ENCODE measurements around the gene RDH16.

DNA sequence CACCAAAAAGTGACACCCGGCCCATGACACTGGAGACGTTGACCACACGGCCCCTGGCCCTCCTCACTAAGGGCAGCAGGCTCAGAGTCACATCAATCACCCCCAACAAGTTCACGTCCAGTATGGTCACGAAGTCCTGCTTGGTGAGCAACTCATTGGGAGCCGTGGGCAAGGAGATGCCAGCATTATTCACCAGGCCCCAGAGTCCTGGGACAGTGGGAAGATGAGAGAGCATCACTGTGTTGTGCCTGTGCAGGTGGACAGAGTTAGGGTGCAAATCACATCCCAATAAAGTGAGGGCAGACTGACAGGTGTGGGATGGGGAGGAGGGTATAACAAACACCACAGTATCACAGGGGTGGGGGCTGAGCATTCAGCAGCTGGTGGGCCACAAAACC is 2.5 kb downstream of the RDH16 start:
- TF ChIP-seq, protein P1, sequence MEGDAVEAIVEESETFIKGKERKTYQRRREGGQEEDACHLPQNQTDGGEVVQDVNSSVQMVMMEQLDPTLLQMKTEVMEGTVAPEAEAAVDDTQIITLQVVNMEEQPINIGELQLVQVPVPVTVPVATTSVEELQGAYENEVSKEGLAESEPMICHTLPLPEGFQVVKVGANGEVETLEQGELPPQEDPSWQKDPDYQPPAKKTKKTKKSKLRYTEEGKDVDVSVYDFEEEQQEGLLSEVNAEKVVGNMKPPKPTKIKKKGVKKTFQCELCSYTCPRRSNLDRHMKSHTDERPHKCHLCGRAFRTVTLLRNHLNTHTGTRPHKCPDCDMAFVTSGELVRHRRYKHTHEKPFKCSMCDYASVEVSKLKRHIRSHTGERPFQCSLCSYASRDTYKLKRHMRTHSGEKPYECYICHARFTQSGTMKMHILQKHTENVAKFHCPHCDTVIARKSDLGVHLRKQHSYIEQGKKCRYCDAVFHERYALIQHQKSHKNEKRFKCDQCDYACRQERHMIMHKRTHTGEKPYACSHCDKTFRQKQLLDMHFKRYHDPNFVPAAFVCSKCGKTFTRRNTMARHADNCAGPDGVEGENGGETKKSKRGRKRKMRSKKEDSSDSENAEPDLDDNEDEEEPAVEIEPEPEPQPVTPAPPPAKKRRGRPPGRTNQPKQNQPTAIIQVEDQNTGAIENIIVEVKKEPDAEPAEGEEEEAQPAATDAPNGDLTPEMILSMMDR (IDR thresholded peaks at IDR 0.05; ENCODE audit: low read depth, low read length, poor library complexity, severe bottlenecking): no peak
- TF ChIP-seq EZH2phosphoT487 (IDR thresholded peaks at IDR 0.05; ENCODE audit: borderline replicate concordance, low read length): no peak
